Stimulated activated CD4-positive, alpha-beta T cell treated with anti-CD3 and anti-CD28 coated beads, Interleukin-2, amount 100 ng/mL, for 24 hours (primary cell): ENCODE measurements around the gene ZIC4.

Source experiments
- DNase-seq, 2 donors: peaks; one replicate each; pipeline ENCODE4 v3.0.0-alpha.2; 2020

Gene ZIC4

GRCh38 chr3:147341727-147342126 lies 64.6 kb downstream of the ZIC4 start:
- DNase-seq, result no peak

- no peak for DNase-seq
Measured at GRCh38 chr3:147336543-147337278, 69.6 kb downstream of the ZIC4 start.
